HFFc6 (cell line): Measurements from ENCODE around the gene MPO. TPM values are rescaled to one million over a fixed set of nuclear protein-coding genes. Genes with fewer than 3 reads are reported as not detected.

ENCODE experiments used
- DNase-seq: peaks from one replicate; pipeline ENCODE4 v3.0.0-alpha.2; 2018
- H3K27ac Mint-ChIP-seq: 2 replicates; pipeline ENCODE4 v1.8.0; 2020; ENCODE audit warnings: mild to moderate bottlenecking, mixed read lengths
- H3K27me3 Mint-ChIP-seq: 2 replicates; pipeline ENCODE4 v1.8.0; 2021; ENCODE audit warnings: mild to moderate bottlenecking, moderate library complexity, mixed read lengths; ENCODE audit not compliant: insufficient read depth
- H3K36me3 Mint-ChIP-seq: 2 replicates; pipeline ENCODE4 v1.8.0; 2021; ENCODE audit warnings: low read depth, mixed read lengths
- H3K4me1 Mint-ChIP-seq: 2 replicates; pipeline ENCODE4 v1.8.0; 2020; ENCODE audit warnings: low read depth, mixed read lengths
- H3K4me3 Mint-ChIP-seq: 2 replicates; pipeline ENCODE4 v1.8.0; 2020; ENCODE audit warnings: mild to moderate bottlenecking, moderate library complexity, mixed read lengths
- H3K9me3 Mint-ChIP-seq: 2 replicates; pipeline ENCODE4 v1.8.0; 2020; ENCODE audit warnings: mild to moderate bottlenecking, mixed read lengths
- total RNA-seq, 6 experiments: library from RNA; stranded (reverse); fragmentation: NEBNext Ultra II Directional; extraction: Animal tissue kit (Norgen Biotek cat#: 25700); gene quantifications; 2 replicates in 1 of 6; 3 replicates in 5 of 6; pipeline ENCODE4 v1.2.3, GENCODE V29; 2021
- TF ChIP-seq, protein P1 (sequence below): fragments of 200-600 bp; sonication (generic); IDR thresholded peaks from 2 replicates; pipeline ENCODE4 v1.5.0; 2021; ENCODE audit warnings: antibody characterized with exemption, mild to moderate bottlenecking

MPO gene
- total RNA-seq, 6 experiments from 2014 or later = not detected

DNA sequence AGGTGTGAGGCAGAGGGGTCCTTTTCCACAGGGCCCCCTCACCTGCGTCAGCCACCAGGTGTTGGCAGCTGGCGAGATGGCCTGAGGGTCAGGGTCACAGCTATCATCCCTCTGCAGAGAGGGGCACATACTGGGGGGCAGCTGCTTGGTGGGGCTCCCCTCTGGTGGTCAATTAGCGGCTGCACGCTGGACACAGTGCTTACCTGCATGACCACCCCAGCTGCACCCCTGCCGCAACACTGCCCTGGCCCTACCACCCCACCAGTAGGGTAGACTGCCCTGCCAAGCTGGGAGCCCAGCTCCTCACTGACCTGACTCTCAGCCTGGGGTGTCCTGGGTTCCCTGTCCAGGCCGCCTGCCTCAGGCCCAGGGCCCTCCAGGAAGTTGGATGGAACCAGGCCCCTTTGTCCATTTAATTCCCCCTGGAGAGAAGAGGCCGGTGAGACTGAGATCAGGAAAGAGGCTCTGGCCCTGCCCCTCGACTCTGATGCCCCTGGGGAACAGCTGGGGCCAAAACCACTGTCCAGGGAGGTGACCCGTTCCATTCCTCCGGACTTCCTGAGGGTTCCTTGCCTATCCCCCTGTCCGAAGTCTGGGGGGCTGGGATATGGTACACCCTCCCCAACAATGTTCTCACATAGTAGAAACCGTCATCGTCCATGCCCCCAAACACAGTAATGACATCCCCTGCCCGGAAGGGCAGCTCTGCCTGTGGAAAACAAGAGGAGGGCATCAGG, 24.2 kb upstream of the MPO start:
- TF ChIP-seq, protein P1, sequence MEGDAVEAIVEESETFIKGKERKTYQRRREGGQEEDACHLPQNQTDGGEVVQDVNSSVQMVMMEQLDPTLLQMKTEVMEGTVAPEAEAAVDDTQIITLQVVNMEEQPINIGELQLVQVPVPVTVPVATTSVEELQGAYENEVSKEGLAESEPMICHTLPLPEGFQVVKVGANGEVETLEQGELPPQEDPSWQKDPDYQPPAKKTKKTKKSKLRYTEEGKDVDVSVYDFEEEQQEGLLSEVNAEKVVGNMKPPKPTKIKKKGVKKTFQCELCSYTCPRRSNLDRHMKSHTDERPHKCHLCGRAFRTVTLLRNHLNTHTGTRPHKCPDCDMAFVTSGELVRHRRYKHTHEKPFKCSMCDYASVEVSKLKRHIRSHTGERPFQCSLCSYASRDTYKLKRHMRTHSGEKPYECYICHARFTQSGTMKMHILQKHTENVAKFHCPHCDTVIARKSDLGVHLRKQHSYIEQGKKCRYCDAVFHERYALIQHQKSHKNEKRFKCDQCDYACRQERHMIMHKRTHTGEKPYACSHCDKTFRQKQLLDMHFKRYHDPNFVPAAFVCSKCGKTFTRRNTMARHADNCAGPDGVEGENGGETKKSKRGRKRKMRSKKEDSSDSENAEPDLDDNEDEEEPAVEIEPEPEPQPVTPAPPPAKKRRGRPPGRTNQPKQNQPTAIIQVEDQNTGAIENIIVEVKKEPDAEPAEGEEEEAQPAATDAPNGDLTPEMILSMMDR = no peak
- H3K27ac Mint-ChIP-seq = no peak overlapping the region
- no peaks in the 10 kb centered on the region for H3K9me3 Mint-ChIP-seq
- H3K4me3 Mint-ChIP-seq = no peak overlapping the region
- no peaks in the 10 kb centered on the region for H3K36me3 Mint-ChIP-seq
- peaks cover 14% of the 10 kb centered on the region for H3K27me3 Mint-ChIP-seq
- no peak for DNase-seq
- no peaks in the 10 kb centered on the region for H3K4me1 Mint-ChIP-seq

DNA sequence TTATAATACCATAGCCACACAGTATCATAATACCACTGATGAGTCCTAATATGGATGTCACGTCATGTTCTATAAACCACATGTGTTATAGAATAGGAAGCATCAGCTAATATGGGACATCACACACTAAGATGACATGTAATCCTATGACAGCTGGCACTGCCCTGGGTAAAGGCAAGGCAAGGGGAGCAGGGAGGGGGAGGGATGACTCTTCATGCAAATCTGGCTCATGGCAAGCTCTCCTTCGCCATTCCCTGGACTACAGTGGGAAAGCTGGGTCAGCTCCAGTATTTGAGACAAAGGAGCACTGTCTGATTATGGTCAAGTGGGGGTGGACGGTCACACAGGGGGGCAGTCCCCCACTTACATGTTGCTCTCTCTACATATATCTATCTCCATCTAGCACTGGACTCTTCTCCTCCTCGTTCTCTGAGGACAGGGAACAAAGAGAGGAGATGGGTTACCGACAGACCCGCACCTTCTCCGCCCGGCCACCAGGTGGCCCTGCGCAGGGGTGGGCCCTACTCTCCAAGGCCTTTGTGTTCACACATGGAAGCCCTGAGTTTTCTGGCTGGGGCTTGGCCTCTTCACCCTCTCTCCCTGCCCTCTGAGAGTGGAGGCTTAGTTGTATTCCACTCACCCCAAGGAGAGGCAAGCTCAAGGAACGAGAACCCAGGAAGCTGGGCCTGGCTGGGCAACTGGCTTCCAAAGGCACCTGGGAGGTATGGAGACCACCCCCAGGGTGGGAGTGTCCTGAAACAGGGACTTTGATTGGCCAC, 23.4 kb upstream of the MPO start:
- TF ChIP-seq, protein P1 = peak; percentile 87
- Mint-ChIP-seq H3K4me1 (no peaks in the 10 kb centered on the region), H3K9me3 (no peaks in the 10 kb centered on the region), H3K27ac (no peak overlapping the region), H3K27me3 (peaks cover 15% of the 10 kb centered on the region), H3K4me3 (no peak overlapping the region), H3K36me3 (no peaks in the 10 kb centered on the region)
- DNase-seq = peak; percentile 24

DNA sequence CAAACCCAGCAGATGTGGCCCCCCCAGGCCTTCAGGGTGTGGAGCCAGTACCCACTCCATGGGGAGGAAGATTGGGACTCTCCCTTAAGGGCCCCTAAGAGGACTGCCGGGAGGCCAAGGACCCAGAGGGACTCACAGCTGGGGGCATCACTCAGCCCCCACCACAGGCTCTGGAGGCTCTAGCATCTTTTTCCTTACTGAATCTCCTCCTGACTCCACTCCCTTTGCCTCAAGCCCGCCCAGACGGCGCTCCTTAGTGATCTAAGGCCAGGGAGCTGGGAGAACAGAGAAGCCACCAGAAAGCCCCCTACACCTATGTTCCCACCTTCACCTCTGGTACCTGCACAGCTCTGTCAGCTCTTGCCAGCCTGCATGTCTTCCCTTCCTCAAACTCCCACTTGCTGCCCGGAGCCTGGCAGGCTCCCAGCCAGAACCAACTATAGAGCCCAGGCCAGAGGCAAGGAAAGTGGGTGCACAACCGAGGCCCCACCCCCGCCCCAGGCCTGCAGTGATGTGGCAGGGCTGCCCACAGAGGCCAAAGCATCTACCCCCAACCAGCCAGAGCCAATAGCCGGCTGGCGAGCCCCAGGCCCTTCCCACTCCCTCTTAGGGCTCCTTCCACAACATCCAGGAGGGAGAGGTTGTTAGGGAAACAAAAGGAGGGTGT, 22.3 kb upstream of the MPO start:
- no peaks in the 10 kb centered on the region for H3K4me1 Mint-ChIP-seq
- H3K9me3 Mint-ChIP-seq = no peaks in the 10 kb centered on the region
- H3K27ac Mint-ChIP-seq = no peak overlapping the region
- no peak overlapping the region for H3K4me3 Mint-ChIP-seq
- peaks cover 14% of the 10 kb centered on the region for H3K27me3 Mint-ChIP-seq
- TF ChIP-seq, protein P1 = no peak
- DNase-seq = no peak
- no peaks in the 10 kb centered on the region for H3K36me3 Mint-ChIP-seq

DNA sequence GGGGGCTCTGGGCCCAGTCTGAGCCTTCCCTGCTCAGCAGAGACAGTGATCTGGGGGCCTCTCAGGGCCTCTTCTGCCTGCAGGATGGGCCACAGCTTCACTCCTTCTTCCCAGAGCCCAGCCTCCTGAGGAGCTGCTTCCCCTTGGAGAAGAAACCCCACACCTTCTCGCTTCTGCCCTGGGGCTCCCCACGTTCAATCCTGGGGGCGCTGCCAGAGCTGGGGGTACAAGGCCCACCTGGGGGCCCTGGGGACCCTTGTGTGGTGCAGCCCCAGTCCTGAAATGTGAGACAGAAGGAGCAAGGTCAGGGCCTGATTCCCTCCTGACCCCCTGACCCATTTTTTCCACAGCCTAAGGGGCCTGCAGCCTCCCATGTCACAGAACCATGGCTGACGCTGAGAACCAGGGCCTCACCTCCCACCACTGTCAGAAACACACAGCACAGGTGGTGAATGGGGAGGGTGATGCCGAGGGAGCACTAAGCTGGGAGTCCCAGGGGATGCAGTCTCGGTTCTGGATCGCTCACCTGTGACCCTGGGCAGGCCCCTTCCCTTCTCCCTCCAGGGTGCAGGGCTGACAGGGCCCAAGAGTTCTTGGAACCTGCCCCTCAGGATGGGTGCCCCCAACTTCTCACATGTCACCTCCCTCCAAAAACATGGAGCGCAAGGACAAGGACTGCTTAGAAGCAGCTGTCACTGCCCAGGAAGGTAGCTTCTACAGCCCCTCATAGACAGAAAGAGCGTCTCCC, 21.6 kb upstream of the MPO start:
- H3K4me3 Mint-ChIP-seq = no peak overlapping the region

More for the DNA sequence above, 21.6 kb upstream of the MPO start:
- H3K27me3 Mint-ChIP-seq = peaks cover 10% of the 10 kb centered on the region
- TF ChIP-seq, protein P1 = no peak
- DNase-seq = no peak
- no peak overlapping the region for H3K27ac Mint-ChIP-seq
- no peaks in the 10 kb centered on the region for H3K4me1 Mint-ChIP-seq
- no peaks in the 10 kb centered on the region for H3K36me3 Mint-ChIP-seq
- H3K9me3 Mint-ChIP-seq = no peaks in the 10 kb centered on the region
